Measurements from ENCODE around the gene MET. TPM values are rescaled to one million over a fixed set of nuclear protein-coding genes. Genes with fewer than 3 reads are reported as not detected.

MET gene
- total and polyA plus RNA-seq, 2 of the 13 experiments (the other 11 are each of a cell fraction or from before 2014, with no cell fraction given): 21.8 to 31.5 TPM

DNA sequence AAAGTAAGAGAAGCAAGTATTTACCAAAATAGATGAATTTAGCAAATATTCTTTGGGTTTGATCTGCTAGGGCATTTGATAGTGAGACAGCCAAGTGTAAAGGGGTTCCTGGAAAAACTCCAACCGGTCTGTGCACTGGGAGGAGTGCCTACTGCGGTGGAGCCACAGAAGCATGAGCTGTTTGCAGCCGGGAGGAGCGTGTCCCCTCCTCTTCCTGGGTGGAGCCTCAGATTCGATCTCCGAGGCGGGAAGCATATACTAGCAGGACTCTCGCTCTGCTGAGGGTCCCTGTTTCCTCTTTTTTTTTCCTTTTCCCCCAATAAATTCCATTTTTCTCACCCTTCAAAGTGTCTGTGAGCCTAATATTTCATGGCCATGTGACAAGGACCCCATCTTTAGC lies 45.1 kb upstream of the MET start:
- Histone ChIP-seq H3K79me2 (ENCODE audit: insufficient read depth, low read length) (no peaks in the 10 kb centered on the region), H3K4me3 (replicated peaks in 1 of 3; ENCODE audit: insufficient read depth in 1 of 3, low read depth in 2 of 3, low read length in 3 of 3) (no peak overlapping the region; a peak in 1 of 6 replicates), H3K4me2 (ENCODE audit: low read depth, low read length) (no peak overlapping the region), H3K9ac (ENCODE audit: insufficient read depth, low read depth, low read length) (no peak overlapping the region), H3K27me3 (ENCODE audit: control insufficient read depth in 1 of 2, insufficient read depth in 2 of 2, low read length in 2 of 2) (no peaks in the 10 kb centered on the region; a peak in 1 of 5 replicates), H4K20me1 (ENCODE audit: insufficient read depth, low read length) (no peaks in the 10 kb centered on the region), H2AFZ (ENCODE audit: low read length) (no peak overlapping the region), H3K4me1 (ENCODE audit: insufficient read depth, low read length) (peaks cover 14% of the 10 kb centered on the region), H3K9me3 (ENCODE audit: low read length) (no peaks in the 10 kb centered on the region), H3K27ac (ENCODE audit: extremely low read length, insufficient read depth, low read length) (no peak overlapping the region), H3K36me3 (replicated peaks in 1 of 2; ENCODE audit: control insufficient read depth in 1 of 2, insufficient read depth in 2 of 2, low read length in 2 of 2) (no peaks in the 10 kb centered on the region)
- FAIRE-seq (no peak), ATAC-seq (0 out of 3 replicates have a peak, but pooled peaks have one; percentile 25), DNase-seq (ENCODE audit: low spot score) (no peak)
- WGBS (ENCODE audit: low lambda C conversion rate): 36% methylated on average over 8 of the region's 8 CpGs
- intact Hi-C loops (cut with micrococcal nuclease; ENCODE audit: unreplicated experiment): no loop called here
- no TSS peak for BruUV-seq (replicated peaks)
- ChIA-PET POLR2A (no interaction called here), CTCF (ENCODE audit: low intra/inter-chr PET ratio, low total read pairs) (no interaction called here)
- in situ Hi-C loops (cut with HindIII; ENCODE audit: extremely low pct_ligation_motif_present, low pct_unique_long_range_greater_than_20kb): no loop called here
- TF ChIP-seq ZNF10 (CRISPR knock-in tag; IDR thresholded peaks at IDR 0.05; ENCODE audit: borderline replicate concordance, low read depth) (no peak), GABPB1 (CRISPR knock-in tag; IDR thresholded peaks at IDR 0.05) (peak; percentile 74), GABPA (IDR thresholded peaks at IDR 0.05; ENCODE audit: low read depth, low read length) (no peak), GABPA (CRISPR knock-in tag; IDR thresholded peaks at IDR 0.05; ENCODE audit: low read depth) (peak; percentile 50), ZNF263 (CRISPR knock-in tag; IDR thresholded peaks at IDR 0.05) (peak; percentile 47; the same call in 1 of the 2 replicates)
- TF ChIP-seq, protein P1, sequence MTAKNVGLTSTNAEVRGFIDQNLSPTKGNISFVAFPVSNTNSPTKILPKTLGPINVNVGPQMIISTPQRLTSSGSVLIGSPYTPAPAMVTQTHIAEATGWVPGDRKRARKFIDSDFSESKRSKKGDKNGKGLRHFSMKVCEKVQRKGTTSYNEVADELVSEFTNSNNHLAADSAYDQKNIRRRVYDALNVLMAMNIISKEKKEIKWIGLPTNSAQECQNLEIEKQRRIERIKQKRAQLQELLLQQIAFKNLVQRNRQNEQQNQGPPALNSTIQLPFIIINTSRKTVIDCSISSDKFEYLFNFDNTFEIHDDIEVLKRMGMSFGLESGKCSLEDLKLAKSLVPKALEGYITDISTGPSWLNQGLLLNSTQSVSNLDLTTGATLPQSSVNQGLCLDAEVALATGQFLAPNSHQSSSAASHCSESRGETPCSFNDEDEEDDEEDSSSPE (CRISPR knock-in tag; IDR thresholded peaks at IDR 0.05): peak; percentile 44; the same call in 1 of the 2 replicates
- TF ChIP-seq, protein P2, sequence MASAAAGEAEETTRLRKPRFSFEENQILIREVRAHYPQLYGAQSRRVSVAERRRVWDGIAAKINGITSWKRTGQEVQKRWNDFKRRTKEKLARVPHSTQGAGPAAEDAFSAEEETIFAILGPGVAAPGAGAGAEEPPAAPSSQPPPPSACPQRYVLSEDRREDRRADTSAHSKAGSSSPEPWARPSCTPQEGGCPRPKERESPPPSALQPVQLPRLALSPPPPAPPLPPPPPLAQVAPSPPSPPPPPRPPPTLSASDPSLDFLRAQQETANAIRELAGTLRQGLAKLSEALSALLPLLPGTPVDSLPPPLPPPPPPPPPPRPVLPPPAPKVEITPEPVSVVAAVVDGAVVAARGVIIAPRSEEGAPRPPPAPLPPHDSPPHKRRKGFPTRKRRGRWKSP (CRISPR knock-in tag; IDR thresholded peaks at IDR 0.05): no peak

Measured in HepG2 (cell line).